HuH-7.5 (cell line): ENCODE results near the gene ZYG11B.
"Not testable (repeated sequence)": the region's sequence is repeated elsewhere in the genome, so short reads cannot be mapped to it uniquely, and the experiment has no call there.

Experiments
- DNase-seq: peaks from one replicate; pipeline ENCODE4 v3.0.0; 2011; ENCODE audit warnings: low spot score

Gene ZYG11B

GRCh38 chr1:52756020-52756419, 29.8 kb downstream of the ZYG11B start:
- DNase-seq: no peak

- DNase-seq: no peak
Measured at GRCh38 chr1:52759908-52760307, 33.7 kb downstream of the ZYG11B start.

DNA sequence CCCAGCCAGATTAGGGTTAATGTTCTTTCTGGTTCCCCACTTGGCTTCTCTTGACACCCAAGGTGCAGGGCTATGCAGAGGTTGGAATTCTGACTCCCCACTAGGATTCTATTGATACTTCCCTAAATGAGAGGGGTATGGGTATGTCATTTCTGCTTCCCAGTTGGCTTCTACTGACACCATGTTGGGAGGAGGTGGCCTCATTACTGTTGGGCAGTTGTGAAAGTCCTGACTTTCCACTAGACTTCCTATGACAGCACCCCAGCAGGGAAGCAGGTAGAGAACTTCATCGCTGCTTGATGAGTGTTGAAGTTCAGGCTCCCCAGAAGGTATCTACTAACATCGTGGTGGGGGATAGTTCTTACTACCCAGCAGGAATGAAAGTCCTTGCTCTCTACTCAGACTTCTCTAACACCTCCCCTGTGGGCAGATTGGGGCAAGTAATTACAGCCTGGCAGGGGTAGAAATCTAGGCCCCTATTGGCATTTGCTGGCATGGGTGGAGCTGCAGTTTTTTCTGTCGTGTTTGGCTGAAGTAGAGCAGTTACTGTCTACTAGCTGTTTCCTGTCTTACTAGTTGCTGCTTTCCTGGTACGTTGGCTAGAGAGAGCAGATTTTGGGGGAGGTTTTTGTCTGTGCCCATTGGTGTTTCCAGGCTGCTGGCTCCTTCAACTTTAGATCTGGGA, 41.5 kb downstream of the ZYG11B start:
- no peak for DNase-seq

- no peak for DNase-seq
Measured at GRCh38 chr1:52769346-52770033, 43.2 kb downstream of the ZYG11B start.

DNA sequence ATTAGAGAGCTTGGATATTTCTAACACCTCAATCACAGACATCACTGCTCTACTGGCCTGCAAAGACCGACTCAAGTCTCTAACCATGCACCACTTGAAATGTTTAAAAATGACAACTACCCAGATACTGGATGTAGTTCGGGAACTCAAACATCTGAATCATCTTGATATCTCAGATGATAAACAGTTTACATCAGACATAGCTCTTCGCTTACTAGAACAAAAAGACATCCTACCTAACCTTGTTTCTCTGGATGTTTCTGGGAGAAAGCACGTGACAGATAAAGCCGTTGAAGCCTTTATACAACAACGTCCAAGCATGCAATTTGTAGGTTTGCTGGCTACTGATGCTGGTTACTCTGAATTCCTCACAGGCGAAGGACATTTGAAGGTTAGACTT, 45.1 kb downstream of the ZYG11B start:
- no peak for DNase-seq

DNA sequence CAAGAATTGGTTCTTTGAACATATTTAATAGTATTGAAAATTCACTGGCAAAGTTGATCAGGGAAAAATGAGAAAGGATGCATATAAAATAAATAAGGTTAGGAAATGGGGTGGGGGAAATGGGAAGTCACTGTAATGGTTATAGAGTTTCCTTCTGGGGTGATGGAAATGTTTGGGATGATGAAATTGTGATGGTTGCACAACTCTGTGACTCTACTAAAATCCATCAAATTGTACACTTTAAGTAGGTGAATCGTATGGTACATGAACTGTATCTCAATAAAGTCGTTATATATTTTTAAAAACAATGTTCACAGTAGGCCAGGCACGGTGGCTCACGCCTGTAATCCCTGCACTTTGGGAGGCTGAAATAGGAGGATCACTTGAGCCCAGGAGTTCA, 59.9 kb downstream of the ZYG11B start:
- DNase-seq: no peak

DNA sequence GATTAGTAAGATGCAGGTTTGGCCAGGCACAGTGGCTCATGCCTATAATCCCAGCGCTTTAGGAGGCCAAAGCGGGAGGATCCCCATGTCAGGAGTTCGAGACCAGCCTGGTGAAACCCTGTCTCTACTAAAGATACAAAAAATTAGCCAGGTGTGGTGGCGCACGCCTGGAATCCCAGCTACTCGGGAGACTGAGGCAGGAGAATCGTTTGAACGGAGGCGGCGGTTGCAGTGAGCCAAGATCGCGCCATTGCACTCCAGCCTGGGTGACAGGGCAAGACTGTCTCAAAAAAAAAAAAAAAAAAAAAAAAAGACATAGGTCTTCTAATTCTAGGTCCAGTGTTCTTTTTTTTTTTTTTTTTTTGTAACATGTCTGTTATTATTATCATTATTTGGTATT, 64.2 kb downstream of the ZYG11B start:
- DNase-seq: not testable (repeated sequence)

DNA sequence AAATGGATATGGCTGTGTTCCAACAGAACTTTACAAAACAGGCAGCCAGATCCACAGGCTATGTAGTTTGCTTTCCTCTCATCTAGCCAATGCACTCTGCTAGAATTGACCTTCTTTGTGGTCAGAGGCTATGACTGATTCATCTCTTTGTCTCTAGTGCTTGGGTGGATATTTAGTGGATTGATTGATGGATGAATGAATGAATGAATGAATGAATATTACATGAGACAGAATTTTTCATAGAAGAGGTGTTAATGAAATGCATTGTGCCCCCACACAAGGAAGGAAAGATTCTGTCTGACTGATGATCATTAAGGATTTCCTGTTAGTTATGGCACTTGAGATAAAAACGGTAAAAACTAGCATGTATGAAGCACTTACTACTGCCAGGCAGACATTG, 65.8 kb downstream of the ZYG11B start:
- no peak for DNase-seq

GRCh38 chr1:52793717-52794116, 67.5 kb downstream of the ZYG11B start:
- DNase-seq: not testable (repeated sequence)

- no peak for DNase-seq
Measured at GRCh38 chr1:52795464-52795863, 69.2 kb downstream of the ZYG11B start.

- no peak for DNase-seq
Measured at GRCh38 chr1:52798331-52798730, 72.1 kb downstream of the ZYG11B start.

DNA sequence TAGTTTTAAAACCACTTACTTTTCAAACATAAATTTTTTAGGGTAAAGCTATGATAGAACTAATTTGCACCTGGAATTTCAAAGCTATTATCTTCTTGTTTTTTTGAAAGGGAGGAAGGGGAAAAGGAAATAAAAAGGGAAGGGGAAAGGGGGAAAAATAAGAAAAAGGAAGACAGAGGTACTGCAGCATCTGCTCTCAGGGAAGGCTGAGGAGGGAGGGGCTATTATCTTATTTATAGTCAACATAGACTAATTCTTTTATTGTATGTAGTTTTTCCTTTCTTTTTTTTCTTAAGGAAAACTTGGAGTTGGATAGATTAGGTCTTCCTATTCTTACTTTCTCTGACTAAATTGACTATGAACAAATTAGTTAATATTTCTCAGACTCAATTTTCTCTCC, 74.8 kb downstream of the ZYG11B start:
- no peak for DNase-seq

DNA sequence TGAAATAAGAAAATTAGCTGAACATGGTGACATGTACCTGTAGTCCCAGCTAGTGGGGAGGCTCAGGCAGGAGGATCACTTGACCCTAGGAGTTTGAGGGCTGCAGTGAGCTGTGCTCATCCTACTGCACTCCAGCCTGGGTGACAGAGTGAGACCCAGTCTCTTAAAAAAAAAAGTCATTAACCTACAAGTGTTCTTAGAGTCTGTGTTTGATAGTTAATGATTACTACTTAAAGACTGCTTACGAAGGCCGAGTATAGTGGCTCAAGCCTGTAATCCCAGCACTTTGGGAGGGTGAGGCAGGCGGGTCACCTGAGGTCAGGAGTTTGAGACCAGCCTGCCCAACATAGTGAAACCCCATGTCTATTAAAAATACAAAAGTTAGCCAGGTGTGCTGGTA, 77.8 kb downstream of the ZYG11B start:
- not testable (repeated sequence) for DNase-seq

DNA sequence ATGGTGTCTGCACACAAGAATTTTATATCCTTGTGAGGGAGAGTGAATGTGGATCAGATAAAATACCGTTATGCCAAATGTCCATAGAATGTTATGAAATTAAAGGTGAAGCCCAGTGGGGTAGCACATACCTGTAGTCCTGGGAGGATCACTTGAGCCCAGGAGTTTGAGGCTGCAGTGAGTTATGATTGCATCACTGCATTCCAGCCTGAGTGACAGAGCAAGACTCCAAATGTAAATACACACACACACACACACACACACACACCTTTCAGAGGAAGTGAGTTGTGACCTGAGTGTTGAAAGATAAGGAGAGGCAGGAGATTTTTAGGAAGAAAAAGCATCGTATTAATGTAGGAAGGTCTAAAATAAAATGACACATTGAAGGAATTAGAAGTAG, 88.2 kb downstream of the ZYG11B start:
- DNase-seq: no peak

- not testable (repeated sequence) for DNase-seq
Measured at GRCh38 chr1:52820830-52821229, 94.6 kb downstream of the ZYG11B start.

DNA sequence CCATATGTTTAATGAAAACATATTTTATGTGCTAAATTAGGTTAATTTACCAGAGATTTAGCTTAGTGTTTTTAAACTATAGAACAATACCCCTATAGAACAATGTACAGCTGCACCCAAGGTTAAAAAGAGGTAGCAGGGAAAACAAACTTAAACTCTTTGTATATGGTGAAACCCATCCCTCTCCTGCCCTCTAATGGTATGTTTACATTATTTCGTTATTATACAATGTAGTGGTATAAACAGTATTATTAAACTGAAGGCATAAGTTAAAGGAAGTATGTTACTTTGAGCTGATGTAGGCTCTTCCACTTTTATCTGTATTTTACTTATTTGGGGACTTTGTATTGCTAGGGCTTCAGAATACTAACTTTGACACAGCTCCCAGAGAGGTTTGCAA, 99.6 kb downstream of the ZYG11B start:
- DNase-seq: no peak

DNA sequence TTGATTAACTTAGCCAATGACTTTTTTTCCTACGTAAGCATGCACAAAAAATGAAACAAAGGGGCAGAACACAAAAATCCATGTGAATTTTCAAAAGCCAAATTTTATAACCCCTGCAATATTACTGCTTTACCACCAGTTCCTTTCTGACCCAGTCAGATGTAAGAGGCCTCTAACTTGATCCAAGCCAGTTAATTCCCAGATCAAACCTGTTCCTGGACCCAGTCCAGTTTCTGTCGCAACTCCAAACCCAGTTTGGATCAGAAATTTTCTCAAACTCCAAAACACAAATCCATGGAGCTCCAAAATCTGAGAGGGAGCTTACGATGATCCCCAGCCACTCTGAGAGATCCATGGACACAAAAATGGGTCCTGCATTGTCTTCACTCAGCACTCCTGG, 108.5 kb downstream of the ZYG11B start:
- DNase-seq: no peak

GRCh38 chr1:52836035-52836434, 109.8 kb downstream of the ZYG11B start:
- DNase-seq: no peak

DNA sequence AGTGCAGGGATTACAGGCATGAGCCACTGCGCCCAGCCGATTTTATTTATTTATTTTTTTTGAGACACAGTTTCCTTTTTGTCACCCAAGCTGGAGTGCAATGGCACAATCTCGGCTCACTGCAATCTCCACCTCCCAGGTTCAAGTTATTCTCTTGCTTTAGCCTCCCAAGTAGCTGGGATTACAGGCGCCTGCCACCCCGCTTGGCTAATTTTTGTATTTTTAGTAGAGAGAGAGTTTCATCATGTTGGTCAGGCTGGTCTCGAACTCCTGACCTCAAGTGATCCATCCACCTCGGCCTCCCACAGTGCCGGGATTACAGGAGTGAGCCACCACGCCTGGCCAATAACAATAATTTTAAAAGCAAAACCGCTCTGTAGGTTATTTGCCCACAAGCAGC, 112.9 kb downstream of the ZYG11B start:
- DNase-seq: not testable (repeated sequence)

GRCh38 chr1:52842643-52843310, 116.5 kb downstream of the ZYG11B start, which contains the start of gene ZYG11A:
Gene ZYG11A, plus strand, starts transcription at chr1:52842760. Its CDS starts 124 bp downstream, at chr1:52842884.
- DNase-seq: peak; percentile 69

GRCh38 chr1:52845119-52845518, 118.9 kb downstream of the ZYG11B start:
- not testable (repeated sequence) for DNase-seq

GRCh38 chr1:52848423-52848822, 122.2 kb downstream of the ZYG11B start:
- no peak for DNase-seq

DNA sequence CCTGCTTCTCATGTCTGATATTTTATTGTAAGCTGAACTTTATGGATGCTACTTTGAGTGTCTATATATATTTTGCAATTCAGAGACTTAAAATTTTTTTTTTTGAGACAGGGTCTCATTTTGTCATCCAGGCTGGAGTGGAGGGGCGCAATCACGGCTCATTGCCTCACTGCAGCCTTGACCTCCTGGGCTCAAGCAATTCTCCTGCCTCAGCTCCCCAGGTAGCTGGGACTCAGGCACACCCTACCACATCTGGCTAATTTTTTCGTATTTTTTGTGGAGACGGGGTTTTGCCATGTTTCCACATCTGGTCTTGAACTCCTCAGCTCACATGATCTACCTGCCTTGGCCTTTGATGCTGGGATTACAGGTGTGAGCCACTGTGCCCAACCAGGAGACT, 124.7 kb downstream of the ZYG11B start:
- no peak for DNase-seq
